WTC11 (cell line): ENCODE results near the gene SCOC. TPM values are rescaled to one million over a fixed set of nuclear protein-coding genes. Genes with fewer than 3 reads are reported as not detected.

Experiments
- ATAC-seq: fragments of 200-7000 bp; cut with Tn5 transposase; 2 replicates; pipeline ENCODE4 v1.10.0; 2021; ENCODE audit warnings: mild to moderate bottlenecking, moderate library complexity
- CTCF ChIA-PET: fragments of 300-600 bp; sonication (Branson Sonifier 250); formaldehyde crosslinking; loops from one replicate; lab custom pipeline; 2021; ENCODE audit warnings: antibody characterized with exemption; lab: Charles Lee
- POLR2A ChIA-PET: fragments of 350-600 bp; sonication (Branson Sonifier 250); formaldehyde crosslinking; loops from one replicate; lab custom pipeline; 2021; ENCODE audit warnings: antibody characterized with exemption; lab: Charles Lee
- DNase-seq: peaks from one replicate; pipeline ENCODE4 v3.0.0; 2021; ENCODE audit warnings: low spot score
- H3K27ac Mint-ChIP-seq: 2 replicates; pipeline ENCODE4 v1.8.0; 2021; ENCODE audit warnings: mixed read lengths
- H3K27me3 Mint-ChIP-seq: 2 replicates; pipeline ENCODE4 v1.8.0; 2021; ENCODE audit warnings: low read depth, mild to moderate bottlenecking, moderate library complexity, mixed read lengths
- H3K36me3 Mint-ChIP-seq: 2 replicates; pipeline ENCODE4 v1.8.0; 2021; ENCODE audit warnings: mixed read lengths
- H3K4me1 Mint-ChIP-seq: 2 replicates; pipeline ENCODE4 v1.8.0; 2022; ENCODE audit warnings: mixed read lengths
- H3K4me3 Mint-ChIP-seq: 2 replicates; pipeline ENCODE4 v1.8.0; 2021; ENCODE audit warnings: mild to moderate bottlenecking, moderate library complexity, mixed read lengths
- H3K9me3 Mint-ChIP-seq: 2 replicates; pipeline ENCODE4 v1.8.0; 2021; ENCODE audit warnings: mixed read lengths
- ATF2 ChIP-seq: sonication (generic); formaldehyde crosslinking; IDR thresholded peaks from 2 replicates; pipeline ENCODE4 v1.8.1; 2022; ENCODE audit warnings: low read depth, missing genetic modification reagents, borderline replicate concordance
- ATF6 ChIP-seq: sonication (generic); formaldehyde crosslinking; IDR thresholded peaks from 2 replicates; pipeline ENCODE4 v1.8.1; 2023; ENCODE audit warnings: mild to moderate bottlenecking, missing genetic modification reagents
- HMGA2 ChIP-seq: fragments of 250-450 bp; sonication (Bioruptor Pico); IDR thresholded peaks from 2 replicates; pipeline ENCODE4 v1.4.0; 2021; ENCODE audit warnings: mild to moderate bottlenecking, moderate library complexity
- NR2C2 ChIP-seq: sonication (generic); formaldehyde crosslinking; IDR thresholded peaks from 2 replicates; pipeline ENCODE4 v1.8.0; 2022; ENCODE audit warnings: mild to moderate bottlenecking, missing genetic modification reagents
- NR3C1 ChIP-seq: sonication (generic); formaldehyde crosslinking; conservative IDR thresholded peaks from 2 replicates; pipeline ENCODE4 v1.8.1; 2023; ENCODE audit warnings: low read depth, mild to moderate bottlenecking, missing genetic modification reagents
- TEAD4 ChIP-seq: sonication (generic); formaldehyde crosslinking; IDR thresholded peaks from 2 replicates; pipeline ENCODE4 v1.8.0; 2022; ENCODE audit warnings: mild to moderate bottlenecking, missing genetic modification reagents
- ZNF138 ChIP-seq: sonication (generic); formaldehyde crosslinking; conservative IDR thresholded peaks from 2 replicates; pipeline ENCODE4 v1.8.1; 2022; ENCODE audit warnings: mild to moderate bottlenecking, moderate library complexity, missing genetic modification reagents
- ZNF263 ChIP-seq: sonication (generic); formaldehyde crosslinking; IDR thresholded peaks from 2 replicates; pipeline ENCODE4 v1.8.1; 2022; ENCODE audit warnings: low read depth, mild to moderate bottlenecking, moderate library complexity, missing genetic modification reagents
- ZNF396 ChIP-seq: fragments of 250-450 bp; sonication (Bioruptor Pico); IDR thresholded peaks from 2 replicates; pipeline ENCODE4 v1.8.0; 2021; ENCODE audit warnings: mild to moderate bottlenecking, moderate library complexity, borderline replicate concordance
- total RNA-seq: library from RNA; stranded (reverse); gene quantifications from 3 replicates; pipeline ENCODE4 v1.2.3, GENCODE V29; 2021
- TF ChIP-seq, protein P1 (sequence below): sonication (generic); formaldehyde crosslinking; IDR thresholded peaks from 2 replicates; pipeline ENCODE4 v1.8.1; 2023; ENCODE audit warnings: mild to moderate bottlenecking, moderate library complexity, missing genetic modification reagents
- TF ChIP-seq, protein P2 (sequence below): fragments of 250-450 bp; sonication (Bioruptor Pico); IDR thresholded peaks from 2 replicates; pipeline ENCODE4 v1.9.0; 2021; ENCODE audit warnings: moderate library complexity, mild to moderate bottlenecking, inconsistent platforms, borderline replicate concordance
- TF ChIP-seq, protein P3 (sequence below): sonication (generic); formaldehyde crosslinking; IDR thresholded peaks from 2 replicates; pipeline ENCODE4 v1.8.0; 2022; ENCODE audit warnings: mild to moderate bottlenecking, missing genetic modification reagents
- TF ChIP-seq, protein P4 (sequence below): sonication (generic); formaldehyde crosslinking; IDR thresholded peaks from 2 replicates; pipeline ENCODE4 v1.8.1; 2023; ENCODE audit warnings: mild to moderate bottlenecking, missing genetic modification reagents
- TF ChIP-seq, protein P5 (sequence below): fragments of 250-450 bp; sonication (Bioruptor Pico); conservative IDR thresholded peaks from 2 replicates; pipeline ENCODE4 v1.9.0; 2021; ENCODE audit warnings: mild to moderate bottlenecking

The SCOC gene
- total RNA-seq, 1 experiment from 2014 or later: 33.0 TPM

DNA sequence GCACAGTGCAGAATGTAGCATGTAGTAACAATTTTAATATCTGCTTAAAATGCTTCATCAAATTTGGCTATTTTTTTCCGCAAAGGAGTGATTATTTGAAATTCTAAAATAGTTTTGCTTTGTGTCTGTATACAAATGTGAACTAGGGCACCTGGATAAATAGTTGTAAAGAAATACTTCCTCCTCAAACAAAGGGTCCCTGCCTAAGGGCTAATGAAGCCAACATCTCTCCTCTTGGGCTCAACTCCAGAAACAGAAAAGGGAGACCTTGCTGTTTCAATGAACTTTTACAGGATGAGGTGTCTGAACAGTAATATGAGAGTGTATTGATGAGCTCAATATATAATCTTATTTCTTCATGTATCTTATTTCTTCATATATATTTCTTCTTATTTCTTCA, 30.8 kb upstream of the SCOC start:
- no peak for DNase-seq
- Mint-ChIP-seq H3K27me3 (no peaks in the 10 kb centered on the region), H3K4me3 (no peak overlapping the region), H3K36me3 (no peaks in the 10 kb centered on the region), H3K4me1 (peaks cover 28% of the 10 kb centered on the region), H3K27ac (no peak overlapping the region), H3K9me3 (no peaks in the 10 kb centered on the region)
- POLR2A ChIA-PET: no interaction called here
- ATAC-seq: no peak
- TF ChIP-seq ZNF138 (CRISPR knock-in tag) (no peak), NR2C2 (CRISPR knock-in tag) (no peak), ATF2 (CRISPR knock-in tag) (no peak), HMGA2 (CRISPR knock-in tag) (no peak), ZNF263 (CRISPR knock-in tag) (no peak), NR3C1 (CRISPR knock-in tag) (no peak), ATF6 (CRISPR knock-in tag) (no peak), TEAD4 (CRISPR knock-in tag) (no peak), ZNF396 (CRISPR knock-in tag) (no peak)
- TF ChIP-seq, protein P1, sequence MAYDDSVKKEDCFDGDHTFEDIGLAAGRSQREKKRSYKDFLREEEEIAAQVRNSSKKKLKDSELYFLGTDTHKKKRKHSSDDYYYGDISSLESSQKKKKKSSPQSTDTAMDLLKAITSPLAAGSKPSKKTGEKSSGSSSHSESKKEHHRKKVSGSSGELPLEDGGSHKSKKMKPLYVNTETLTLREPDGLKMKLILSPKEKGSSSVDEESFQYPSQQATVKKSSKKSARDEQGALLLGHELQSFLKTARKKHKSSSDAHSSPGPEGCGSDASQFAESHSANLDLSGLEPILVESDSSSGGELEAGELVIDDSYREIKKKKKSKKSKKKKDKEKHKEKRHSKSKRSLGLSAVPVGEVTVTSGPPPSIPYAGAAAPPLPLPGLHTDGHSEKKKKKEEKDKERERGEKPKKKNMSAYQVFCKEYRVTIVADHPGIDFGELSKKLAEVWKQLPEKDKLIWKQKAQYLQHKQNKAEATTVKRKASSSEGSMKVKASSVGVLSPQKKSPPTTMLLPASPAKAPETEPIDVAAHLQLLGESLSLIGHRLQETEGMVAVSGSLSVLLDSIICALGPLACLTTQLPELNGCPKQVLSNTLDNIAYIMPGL (CRISPR knock-in tag): no peak
- TF ChIP-seq, protein P2, sequence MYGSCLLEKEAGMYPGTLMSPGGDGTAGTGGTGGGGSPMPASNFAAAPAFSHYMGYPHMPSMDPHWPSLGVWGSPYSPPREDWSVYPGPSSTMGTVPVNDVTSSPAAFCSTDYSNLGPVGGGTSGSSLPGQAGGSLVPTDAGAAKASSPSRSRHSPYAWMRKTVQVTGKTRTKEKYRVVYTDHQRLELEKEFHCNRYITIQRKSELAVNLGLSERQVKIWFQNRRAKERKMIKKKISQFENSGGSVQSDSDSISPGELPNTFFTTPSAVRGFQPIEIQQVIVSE (CRISPR knock-in tag): no peak
- TF ChIP-seq, protein P3, sequence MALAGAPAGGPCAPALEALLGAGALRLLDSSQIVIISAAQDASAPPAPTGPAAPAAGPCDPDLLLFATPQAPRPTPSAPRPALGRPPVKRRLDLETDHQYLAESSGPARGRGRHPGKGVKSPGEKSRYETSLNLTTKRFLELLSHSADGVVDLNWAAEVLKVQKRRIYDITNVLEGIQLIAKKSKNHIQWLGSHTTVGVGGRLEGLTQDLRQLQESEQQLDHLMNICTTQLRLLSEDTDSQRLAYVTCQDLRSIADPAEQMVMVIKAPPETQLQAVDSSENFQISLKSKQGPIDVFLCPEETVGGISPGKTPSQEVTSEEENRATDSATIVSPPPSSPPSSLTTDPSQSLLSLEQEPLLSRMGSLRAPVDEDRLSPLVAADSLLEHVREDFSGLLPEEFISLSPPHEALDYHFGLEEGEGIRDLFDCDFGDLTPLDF (CRISPR knock-in tag): no peak
- TF ChIP-seq, protein P4, sequence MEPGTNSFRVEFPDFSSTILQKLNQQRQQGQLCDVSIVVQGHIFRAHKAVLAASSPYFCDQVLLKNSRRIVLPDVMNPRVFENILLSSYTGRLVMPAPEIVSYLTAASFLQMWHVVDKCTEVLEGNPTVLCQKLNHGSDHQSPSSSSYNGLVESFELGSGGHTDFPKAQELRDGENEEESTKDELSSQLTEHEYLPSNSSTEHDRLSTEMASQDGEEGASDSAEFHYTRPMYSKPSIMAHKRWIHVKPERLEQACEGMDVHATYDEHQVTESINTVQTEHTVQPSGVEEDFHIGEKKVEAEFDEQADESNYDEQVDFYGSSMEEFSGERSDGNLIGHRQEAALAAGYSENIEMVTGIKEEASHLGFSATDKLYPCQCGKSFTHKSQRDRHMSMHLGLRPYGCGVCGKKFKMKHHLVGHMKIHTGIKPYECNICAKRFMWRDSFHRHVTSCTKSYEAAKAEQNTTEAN (CRISPR knock-in tag): no peak
- TF ChIP-seq, protein P5, sequence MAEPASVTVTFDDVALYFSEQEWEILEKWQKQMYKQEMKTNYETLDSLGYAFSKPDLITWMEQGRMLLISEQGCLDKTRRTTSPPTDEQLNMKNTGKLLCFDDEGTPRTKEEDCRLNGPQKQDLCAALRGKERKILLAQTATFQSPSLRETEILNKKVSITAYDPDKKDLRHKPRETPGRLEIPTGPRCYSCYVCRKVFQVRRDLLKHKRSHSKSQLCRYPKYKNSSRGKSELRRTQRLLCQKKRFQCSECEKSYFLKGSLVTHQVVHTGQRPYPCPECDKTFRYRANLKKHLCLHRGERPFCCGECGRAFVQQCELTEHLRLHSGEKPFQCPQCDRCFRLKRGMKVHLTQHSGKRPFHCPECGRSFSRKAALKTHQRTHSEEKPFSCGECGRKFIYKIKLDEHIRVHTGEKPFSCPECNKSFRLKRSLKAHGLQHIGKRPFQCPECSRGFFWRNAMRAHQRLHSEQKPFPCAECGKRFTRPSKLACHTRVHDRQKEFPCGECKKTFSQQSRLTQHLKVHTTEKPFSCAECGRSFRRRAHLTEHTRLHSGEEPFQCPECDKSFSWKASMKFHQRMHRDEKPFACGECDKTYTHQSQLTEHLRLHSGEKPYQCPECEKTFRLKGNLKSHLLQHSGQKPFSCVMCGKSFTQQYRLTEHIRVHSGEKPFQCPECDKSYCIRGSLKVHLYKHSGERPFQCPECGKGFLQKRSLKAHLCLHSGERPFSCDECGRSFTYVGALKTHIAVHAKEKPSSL (CRISPR knock-in tag): no peak
- CTCF ChIA-PET: interaction anchor here (1.2 to 1.7 kb wide), 3 partner anchors 12 to 330 kb away, joined by 3 to 9 read pairs (median 7); no protein-coding TSS in a partner anchor
